ENCODE measurements around the gene LTB4R. TPM values are rescaled to one million over a fixed set of nuclear protein-coding genes. Genes with fewer than 3 reads are reported as not detected.

Gene LTB4R
- total RNA-seq, 6 experiments from 2014 or later: 2.7 to 5.5 (median 3.9) TPM

GRCh38 chr14:24264298-24264697, 47.0 kb upstream of the LTB4R start:
- DNase-seq: no peak

GRCh38 chr14:24266344-24267244, 44.7 kb upstream of the LTB4R start:
- Histone ChIP-seq H3K27ac (no peak overlapping the region), H3K9me3 (no peaks in the 10 kb centered on the region), H3K36me3 (peaks cover 0 to 24% (median 5%) of the 10 kb centered on the region in 4 donors), H3K4me3 (no peak overlapping the region), H3K27me3 (no peaks in the 10 kb centered on the region), H3K4me1 (no peaks in the 10 kb centered on the region)
- ATAC-seq (no peak), DNase-seq (peak in 1 of 3 donors; percentile 45)
- no peak for TF ChIP-seq CTCF (IDR thresholded peaks at IDR 0.05)
- TF ChIP-seq POLR2A (IDR thresholded peaks at IDR 0.05): no peak
- WGBS (ENCODE audit: insufficient coverage, low coverage, low lambda C conversion rate, missing lambda C conversion rate): 82% methylated on average over 10 of the region's 18 CpGs
- intact Hi-C loops (cut with DNase I): no loop called here

More at GRCh38 chr14:24264298-24264697, 47.0 kb upstream of the LTB4R start:
- H3K4me3 ChIP-seq: no peak overlapping the region
- no peak for ATAC-seq
- no peaks in the 10 kb centered on the region for H3K9me3 ChIP-seq
- peaks cover 0 to 24% (median 5%) of the 10 kb centered on the region in 4 donors for H3K36me3 ChIP-seq
- H3K27ac ChIP-seq: no peak overlapping the region
- TF ChIP-seq POLR2A (IDR thresholded peaks at IDR 0.05): no peak
- TF ChIP-seq CTCF (IDR thresholded peaks at IDR 0.05): no peak
- WGBS (ENCODE audit: insufficient coverage, low coverage, low lambda C conversion rate, missing lambda C conversion rate): 80% methylated on average over 1 of the region's 6 CpGs
- no peaks in the 10 kb centered on the region for H3K27me3 ChIP-seq
- no peaks in the 10 kb centered on the region for H3K4me1 ChIP-seq
- intact Hi-C loops (cut with DNase I): no loop called here

GRCh38 chr14:24267516-24267915, 43.8 kb upstream of the LTB4R start:
- TF ChIP-seq POLR2A (IDR thresholded peaks at IDR 0.05) (no peak), CTCF (IDR thresholded peaks at IDR 0.05) (no peak)
- Histone ChIP-seq H3K4me1 (peaks cover 0 to 3% (median 0%) of the 10 kb centered on the region in 4 donors), H3K36me3 (peaks cover 0 to 24% (median 5%) of the 10 kb centered on the region in 4 donors), H3K4me3 (no peak overlapping the region), H3K27me3 (no peaks in the 10 kb centered on the region), H3K27ac (no peak overlapping the region), H3K9me3 (no peaks in the 10 kb centered on the region)
- intact Hi-C loops (cut with DNase I): no loop called here
- DNase-seq: peak in 1 of 3 donors; percentile 43
- no CpG with 5 or more reads among the region's 9 CpGs for WGBS (ENCODE audit: insufficient coverage, low coverage, low lambda C conversion rate, missing lambda C conversion rate)
- no peak for ATAC-seq

GRCh38 chr14:24268225-24268624, 43.1 kb upstream of the LTB4R start:
- TF ChIP-seq POLR2A (IDR thresholded peaks at IDR 0.05) (no peak), CTCF (IDR thresholded peaks at IDR 0.05) (no peak)
- WGBS (ENCODE audit: insufficient coverage, low coverage, low lambda C conversion rate, missing lambda C conversion rate): no CpG with 5 or more reads among the region's 9 CpGs
- ATAC-seq (no peak), DNase-seq (peak in 1 of 3 donors; percentile 28)
- Histone ChIP-seq H3K27ac (no peak overlapping the region), H3K4me1 (peaks cover 0 to 3% (median 1%) of the 10 kb centered on the region in 4 donors), H3K9me3 (no peaks in the 10 kb centered on the region), H3K36me3 (peaks cover 0 to 24% (median 5%) of the 10 kb centered on the region in 4 donors), H3K4me3 (no peak overlapping the region), H3K27me3 (no peaks in the 10 kb centered on the region)
- intact Hi-C loops (cut with DNase I): no loop called here

Measured in right lobe of liver (tissue), 6 donors.